CD14-positive monocyte (primary cell): ENCODE results near the gene SERPINE1. TPM values are rescaled to one million over a fixed set of nuclear protein-coding genes. Genes with fewer than 3 reads are reported as not detected.

Experiments
- DNase-seq, 3 donors: peaks; one replicate each; pipeline ENCODE4 v3.0.0-alpha.2; 2011 to 2022
- H2AFZ ChIP-seq: 2 replicates; pipeline ENCODE4 v1.6.0; 2012; ENCODE audit warnings: mild to moderate bottlenecking, low read depth, low read length, inconsistent platforms; ENCODE audit not compliant: insufficient read depth, poor library complexity, severe bottlenecking
- H3K27ac ChIP-seq, 2 donors: 1 replicate in 1 of 2; 2 replicates in 1 of 2; pipeline ENCODE4 v1.5.1; 2012 to 2013; ENCODE audit warnings: low read length in 2 of 2, control low read depth in 1 of 2, inconsistent platforms in 1 of 2, low read depth in 1 of 2, mild to moderate bottlenecking in 1 of 2
- H3K27me3 ChIP-seq, 2 donors: one replicate each; pipeline versions ENCODE4 v1.6.0 to v1.6.1; 2011 to 2013; ENCODE audit warnings: low read length in 2 of 2; ENCODE audit not compliant: control insufficient read depth in 2 of 2, insufficient read depth in 2 of 2
- H3K36me3 ChIP-seq, 2 donors: replicated peaks in 1 of 2; 1 replicate in 1 of 2; 2 replicates in 1 of 2; pipeline versions ENCODE4 v1.5.1 to v1.6.1; 2012 to 2013; ENCODE audit warnings: low read length in 2 of 2, control low read depth in 1 of 2, inconsistent platforms in 1 of 2, mild to moderate bottlenecking in 1 of 2; ENCODE audit not compliant: insufficient read depth in 2 of 2, control insufficient read depth in 1 of 2
- H3K4me1 ChIP-seq, 2 donors: 1 replicate in 1 of 2; 2 replicates in 1 of 2; pipeline versions ENCODE4 v1.5.1 to v1.6.1; 2012 to 2013; ENCODE audit warnings: low read length in 2 of 2, control low read depth in 1 of 2, inconsistent platforms in 1 of 2, mild to moderate bottlenecking in 1 of 2, moderate library complexity in 1 of 2; ENCODE audit not compliant: insufficient read depth in 2 of 2, control insufficient read depth in 1 of 2
- H3K4me2 ChIP-seq: replicated peaks from 2 replicates; pipeline ENCODE3; 2012; ENCODE audit warnings: low read length, moderate library complexity, mild to moderate bottlenecking; ENCODE audit not compliant: poor library complexity, severe bottlenecking; ENCODE audit errors: extremely low read depth
- H3K4me3 ChIP-seq, 3 experiments: fragments of 200-600 bp in 1 of 3; sonication (generic) in 1 of 3; replicated peaks in 1 of 3; 1 replicate in 2 of 3; 2 replicates in 1 of 3; pipeline ENCODE4 v1.5.1; 2011 to 2013; ENCODE audit warnings: low read length in 3 of 3, mild to moderate bottlenecking in 3 of 3, control low read depth in 2 of 3, low read depth in 2 of 3, inconsistent platforms in 1 of 3, moderate library complexity in 1 of 3
- H3K79me2 ChIP-seq: 2 replicates; pipeline ENCODE4 v1.6.0; 2012; ENCODE audit warnings: mild to moderate bottlenecking, control low read depth, inconsistent platforms, low read length, moderate library complexity; ENCODE audit not compliant: insufficient read depth
- H3K9ac ChIP-seq: 2 replicates; pipeline ENCODE4 v1.6.0; 2017; ENCODE audit warnings: low read length, mild to moderate bottlenecking; ENCODE audit not compliant: insufficient read depth, poor library complexity, severe bottlenecking
- H3K9me3 ChIP-seq, 2 donors: replicated peaks in 1 of 2; 1 replicate in 1 of 2; 2 replicates in 1 of 2; pipeline versions ENCODE4 v1.5.1 to v1.6.1; 2012 to 2013; ENCODE audit warnings: low read length in 2 of 2, control low read depth in 1 of 2; ENCODE audit not compliant: control insufficient read depth in 1 of 2, insufficient read depth in 1 of 2
- H4K20me1 ChIP-seq: 2 replicates; pipeline ENCODE4 v1.6.0; 2012; ENCODE audit warnings: mild to moderate bottlenecking, low read length, control low read depth, moderate library complexity; ENCODE audit not compliant: insufficient read depth
- H3K27ac Mint-ChIP-seq, 7 donors: one replicate each; pipeline ENCODE4 v1.8.0; 2020; ENCODE audit warnings: mild to moderate bottlenecking in 7 of 7, mixed read lengths in 7 of 7, moderate library complexity in 6 of 7, inconsistent platforms in 2 of 7
- H3K27me3 Mint-ChIP-seq, 3 donors: one replicate each; pipeline ENCODE4 v1.8.0; 2021 to 2022; ENCODE audit warnings: low read depth in 3 of 3, mild to moderate bottlenecking in 3 of 3, mixed read lengths in 3 of 3, moderate library complexity in 3 of 3, inconsistent platforms in 1 of 3
- H3K36me3 Mint-ChIP-seq, 2 donors: one replicate each; pipeline ENCODE4 v1.8.0; 2020; ENCODE audit warnings: mixed read lengths in 2 of 2, inconsistent platforms in 1 of 2, mild to moderate bottlenecking in 1 of 2
- H3K4me1 Mint-ChIP-seq: one replicate; pipeline ENCODE4 v1.8.0; 2020; ENCODE audit warnings: mild to moderate bottlenecking, mixed read lengths
- H3K4me3 Mint-ChIP-seq, 2 donors: one replicate each; pipeline ENCODE4 v1.8.0; 2020; ENCODE audit warnings: mild to moderate bottlenecking in 2 of 2, mixed read lengths in 2 of 2, moderate library complexity in 1 of 2
- H3K9me3 Mint-ChIP-seq, 7 donors: one replicate each; pipeline ENCODE4 v1.8.0; 2020 to 2022; ENCODE audit warnings: mixed read lengths in 7 of 7, mild to moderate bottlenecking in 6 of 7, moderate library complexity in 6 of 7, inconsistent platforms in 2 of 7
- WGBS: methylation state at CpG from one replicate; pipeline ENCODE4 v1.1.5; 2013; ENCODE audit warnings: missing lambda C conversion rate; ENCODE audit not compliant: insufficient coverage; 5-methylcytosine and 5-hydroxymethylcytosine counted together
- intact Hi-C, 2 donors: fragments of 100-400 bp; cut with micrococcal nuclease; formaldehyde crosslinking; loops; one replicate each; pipeline versions ENCODE4 v1.15.0 to v1.15.1; 2023
- polyA plus RNA-seq, 3 donors: library from polyadenylated mRNA; depleted of rRNA in 1 of 3; unstranded in 2 of 3; stranded (reverse) in 1 of 3; fragments of 300-500 nt in 2 of 3; fragments of >200 nt in 1 of 3; fragmentation: Illumina TruSeq in 2 of 3; gene quantifications; 1 replicate in 2 of 3; 2 replicates in 1 of 3; pipeline ENCODE4 v1.2.3, GENCODE V29; 2012 to 2021
- TF ChIP-seq, protein P1 (sequence below): fragments of 200-600 bp; IDR thresholded peaks from one replicate; pipeline ENCODE4 v1.8.0; 2022; ENCODE audit warnings: antibody characterized with exemption, mild to moderate bottlenecking

Gene SERPINE1
- polyA plus RNA-seq, 3 donors = 0.07 to 0.21 (median 0.16) TPM

DNA sequence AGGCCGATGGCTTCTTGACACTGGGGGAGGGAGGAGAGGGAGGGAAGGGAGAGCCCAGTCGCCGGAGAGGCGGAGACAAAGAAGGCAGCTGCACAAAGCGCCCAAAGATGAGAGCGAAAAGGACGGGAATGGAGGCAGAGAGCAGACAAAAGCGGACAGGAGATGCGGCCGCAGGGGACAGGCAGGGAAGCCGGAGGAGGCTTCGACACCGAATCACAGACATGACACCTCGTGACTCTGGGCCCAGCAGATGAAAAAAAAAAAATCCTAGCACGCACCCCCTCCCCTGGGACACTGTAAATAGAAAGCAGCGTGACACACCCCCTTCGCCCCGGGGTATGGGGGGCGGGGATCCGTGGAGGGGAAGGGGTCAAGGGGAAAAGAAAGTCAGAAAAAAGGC, 52.2 kb downstream of the SERPINE1 start:
- 2% methylated on average over 10 of the region's 20 CpGs for WGBS
- Histone ChIP-seq H3K9ac (no peak overlapping the region), H2AFZ (no peak overlapping the region), H3K9me3 (peaks cover under 1 to 22% of the 10 kb centered on the region in 2 donors), H3K27me3 (peaks cover 56 to 83% of the 10 kb centered on the region in 2 donors), H4K20me1 (no peaks in the 10 kb centered on the region), H3K4me3 (no peak overlapping the region), H3K36me3 (no peaks in the 10 kb centered on the region), H3K27ac (no peak overlapping the region), H3K4me1 (peaks cover 3 to 4% of the 10 kb centered on the region in 2 donors), H3K79me2 (no peaks in the 10 kb centered on the region), H3K4me2 (no peak overlapping the region)
- Mint-ChIP-seq H3K4me3 (peak overlapping the region in 1 of 2 donors; percentile 76), H3K36me3 (peaks cover 2 to 6% of the 10 kb centered on the region in 2 donors), H3K27me3 (peaks cover 80 to 89% (median 86%) of the 10 kb centered on the region in 3 donors), H3K27ac (no peak overlapping the region), H3K9me3 (peaks cover 4 to 29% (median 15%) of the 10 kb centered on the region in 7 donors), H3K4me1 (peaks cover 12% of the 10 kb centered on the region)
- TF ChIP-seq, protein P1, sequence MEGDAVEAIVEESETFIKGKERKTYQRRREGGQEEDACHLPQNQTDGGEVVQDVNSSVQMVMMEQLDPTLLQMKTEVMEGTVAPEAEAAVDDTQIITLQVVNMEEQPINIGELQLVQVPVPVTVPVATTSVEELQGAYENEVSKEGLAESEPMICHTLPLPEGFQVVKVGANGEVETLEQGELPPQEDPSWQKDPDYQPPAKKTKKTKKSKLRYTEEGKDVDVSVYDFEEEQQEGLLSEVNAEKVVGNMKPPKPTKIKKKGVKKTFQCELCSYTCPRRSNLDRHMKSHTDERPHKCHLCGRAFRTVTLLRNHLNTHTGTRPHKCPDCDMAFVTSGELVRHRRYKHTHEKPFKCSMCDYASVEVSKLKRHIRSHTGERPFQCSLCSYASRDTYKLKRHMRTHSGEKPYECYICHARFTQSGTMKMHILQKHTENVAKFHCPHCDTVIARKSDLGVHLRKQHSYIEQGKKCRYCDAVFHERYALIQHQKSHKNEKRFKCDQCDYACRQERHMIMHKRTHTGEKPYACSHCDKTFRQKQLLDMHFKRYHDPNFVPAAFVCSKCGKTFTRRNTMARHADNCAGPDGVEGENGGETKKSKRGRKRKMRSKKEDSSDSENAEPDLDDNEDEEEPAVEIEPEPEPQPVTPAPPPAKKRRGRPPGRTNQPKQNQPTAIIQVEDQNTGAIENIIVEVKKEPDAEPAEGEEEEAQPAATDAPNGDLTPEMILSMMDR = no peak
- DNase-seq = no peak
- intact Hi-C loops = no loop called here

DNA sequence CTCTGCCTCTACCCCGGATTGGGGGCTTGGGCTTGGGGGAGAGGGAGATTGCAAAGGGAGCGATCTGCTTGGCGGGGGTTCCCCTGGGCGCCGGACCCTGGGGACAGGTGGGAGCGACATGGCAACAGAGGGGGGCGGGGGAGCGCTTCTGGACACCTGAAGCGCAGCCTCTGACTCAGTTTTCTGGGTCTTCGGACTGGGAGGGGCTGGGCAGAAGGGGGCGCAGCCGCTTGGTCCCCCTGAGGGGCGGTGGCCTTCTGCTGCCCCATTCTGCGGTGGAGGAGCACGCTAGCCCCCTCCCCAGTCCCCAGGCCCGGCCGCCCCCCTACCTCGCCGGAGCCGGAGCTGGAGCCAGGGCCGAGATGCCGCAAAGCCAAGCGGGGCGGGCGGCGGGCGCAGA, 52.8 kb downstream of the SERPINE1 start:
- H2AFZ ChIP-seq = no peak overlapping the region
- Mint-ChIP-seq H3K27me3 (peaks cover 77 to 87% (median 85%) of the 10 kb centered on the region in 3 donors), H3K4me3 (peak overlapping the region in 1 of 2 donors; percentile 76), H3K36me3 (peaks cover 0 to 5% of the 10 kb centered on the region in 2 donors), H3K4me1 (peaks cover 8% of the 10 kb centered on the region), H3K27ac (no peak overlapping the region), H3K9me3 (peaks cover 1 to 26% (median 11%) of the 10 kb centered on the region in 7 donors)
- H3K4me1 ChIP-seq = no peaks in the 10 kb centered on the region
- no peaks in the 10 kb centered on the region for H3K79me2 ChIP-seq
- H4K20me1 ChIP-seq = no peaks in the 10 kb centered on the region
- H3K4me2 ChIP-seq = no peak overlapping the region
- peaks cover 0 to 16% of the 10 kb centered on the region in 2 donors for H3K9me3 ChIP-seq
- no peak for DNase-seq
- H3K9ac ChIP-seq = no peak overlapping the region
- H3K27me3 ChIP-seq = peaks cover 53 to 77% of the 10 kb centered on the region in 2 donors
- 4% methylated on average over 24 of the region's 27 CpGs for WGBS
- intact Hi-C loops = no loop called here
- H3K27ac ChIP-seq = no peak overlapping the region
- H3K4me3 ChIP-seq = no peak overlapping the region
- no peaks in the 10 kb centered on the region for H3K36me3 ChIP-seq
- TF ChIP-seq, protein P1 = no peak
